ENCODE results near the gene REV1.

REV1 gene

GRCh38 chr2:99484205-99484604, 5.6 kb downstream of the REV1 start:
- Histone ChIP-seq H3K36me3 (ENCODE audit: low read length) (no peaks in the 10 kb centered on the region), H3K27me3 (ENCODE audit: low read length) (no peaks in the 10 kb centered on the region), H3K9me3 (ENCODE audit: insufficient read depth, low read length) (no peaks in the 10 kb centered on the region), H3K27ac (ENCODE audit: low read depth, low read length) (no peak overlapping the region; the same call in 1 of the 2 replicates), H3K9ac (ENCODE audit: low read length) (no peak overlapping the region), H3F3A (ENCODE audit: insufficient read depth) (peaks cover 9% of the 10 kb centered on the region; the same call in 1 of the 2 replicates), H3K9me2 (replicated peaks; ENCODE audit: insufficient read depth, low read length) (no peaks in the 10 kb centered on the region), H3K4me3 (ENCODE audit: insufficient read depth, low read length, poor library complexity, severe bottlenecking) (no peak overlapping the region), H3K4me2 (ENCODE audit: low read depth, low read length, poor library complexity, severe bottlenecking) (peak overlapping the region; percentile 73), H4K20me1 (ENCODE audit: low read depth, low read length) (peaks cover 30% of the 10 kb centered on the region), H2AFZ (ENCODE audit: low read depth, low read length, severe bottlenecking) (no peak overlapping the region), H3K79me2 (ENCODE audit: insufficient read depth, low read length) (peaks cover 89% of the 10 kb centered on the region)
- TF ChIP-seq CTCF (IDR thresholded peaks at IDR 0.05; ENCODE audit: insufficient read depth, low read length, poor library complexity, severe bottlenecking) (no peak), EZH2phosphoT487 (conservative IDR thresholded peaks at IDR 0.05; ENCODE audit: low read length) (no peak)

GRCh38 chr2:99481941-99482340, 7.9 kb downstream of the REV1 start:
- H3K27me3 ChIP-seq (ENCODE audit: low read length): no peaks in the 10 kb centered on the region

GRCh38 chr2:99481527-99481926, 8.3 kb downstream of the REV1 start:
- H3K9me2 ChIP-seq (replicated peaks; ENCODE audit: insufficient read depth, low read length): no peaks in the 10 kb centered on the region
- H3K27ac ChIP-seq (ENCODE audit: low read depth, low read length): no peak overlapping the region
- no peak overlapping the region for H3K4me3 ChIP-seq (ENCODE audit: insufficient read depth, low read length, poor library complexity, severe bottlenecking)
- peaks cover 53% of the 10 kb centered on the region for H4K20me1 ChIP-seq (ENCODE audit: low read depth, low read length)
- H2AFZ ChIP-seq (ENCODE audit: low read depth, low read length, severe bottlenecking): no peak overlapping the region
- no peaks in the 10 kb centered on the region for H3K36me3 ChIP-seq (ENCODE audit: low read length)
- H3K9ac ChIP-seq (ENCODE audit: low read length): no peak overlapping the region
- no peaks in the 10 kb centered on the region for H3K27me3 ChIP-seq (ENCODE audit: low read length)
- H3K4me2 ChIP-seq (ENCODE audit: low read depth, low read length, poor library complexity, severe bottlenecking): no peak overlapping the region
- H3K9me3 ChIP-seq (ENCODE audit: insufficient read depth, low read length): no peaks in the 10 kb centered on the region
- peaks cover 9% of the 10 kb centered on the region; the same call in 1 of the 2 replicates for H3F3A ChIP-seq (ENCODE audit: insufficient read depth)
- no peak for TF ChIP-seq CTCF (IDR thresholded peaks at IDR 0.05; ENCODE audit: insufficient read depth, low read length, poor library complexity, severe bottlenecking)
- no peak for TF ChIP-seq EZH2phosphoT487 (conservative IDR thresholded peaks at IDR 0.05; ENCODE audit: low read length)
- H3K79me2 ChIP-seq (ENCODE audit: insufficient read depth, low read length): peaks cover 100% of the 10 kb centered on the region

More at GRCh38 chr2:99481941-99482340, 7.9 kb downstream of the REV1 start:
- no peak overlapping the region for H3K4me2 ChIP-seq (ENCODE audit: low read depth, low read length, poor library complexity, severe bottlenecking)
- H3K36me3 ChIP-seq (ENCODE audit: low read length): no peaks in the 10 kb centered on the region
- H3K79me2 ChIP-seq (ENCODE audit: insufficient read depth, low read length): peaks cover 100% of the 10 kb centered on the region
- no peak overlapping the region for H3K27ac ChIP-seq (ENCODE audit: low read depth, low read length)
- H2AFZ ChIP-seq (ENCODE audit: low read depth, low read length, severe bottlenecking): no peak overlapping the region
- no peaks in the 10 kb centered on the region for H3K9me2 ChIP-seq (replicated peaks; ENCODE audit: insufficient read depth, low read length)
- H3F3A ChIP-seq (ENCODE audit: insufficient read depth): peaks cover 9% of the 10 kb centered on the region; the same call in 1 of the 2 replicates
- H3K4me3 ChIP-seq (ENCODE audit: insufficient read depth, low read length, poor library complexity, severe bottlenecking): no peak overlapping the region
- no peak for TF ChIP-seq EZH2phosphoT487 (conservative IDR thresholded peaks at IDR 0.05; ENCODE audit: low read length)
- no peak for TF ChIP-seq CTCF (IDR thresholded peaks at IDR 0.05; ENCODE audit: insufficient read depth, low read length, poor library complexity, severe bottlenecking)
- peaks cover 49% of the 10 kb centered on the region for H4K20me1 ChIP-seq (ENCODE audit: low read depth, low read length)
- H3K9me3 ChIP-seq (ENCODE audit: insufficient read depth, low read length): no peaks in the 10 kb centered on the region
- no peak overlapping the region for H3K9ac ChIP-seq (ENCODE audit: low read length)

All from SU-DHL-6 (cell line).